ENCODE data around the gene SESN1.

SESN1 gene

GRCh38 chr6:108937170-108937569 is 157.5 kb downstream of the SESN1 start:
- Histone ChIP-seq H3K27ac (no peak overlapping the region), H3K4me1 (peaks cover 16% of the 10 kb centered on the region), H2AFZ (no peak overlapping the region), H3K79me2 (no peaks in the 10 kb centered on the region), H3K9me3 (ENCODE audit: control insufficient read depth, low read length) (peaks cover 2% of the 10 kb centered on the region), H3K27me3 (ENCODE audit: control insufficient read depth, insufficient read depth, low read length) (no peaks in the 10 kb centered on the region), H3K4me2 (ENCODE audit: low read length) (no peak overlapping the region), H3K9ac (no peak overlapping the region), H3K4me3 (ENCODE audit: low read depth, low read length) (no peak overlapping the region), H3K36me3 (ENCODE audit: control insufficient read depth, insufficient read depth, low read length) (no peaks in the 10 kb centered on the region)
- TF ChIP-seq CTCF (IDR thresholded peaks at IDR 0.05), result no peak

Data from parathyroid adenoma (tissue), 2 donors.